NCI-H1417 (cell line): Measurements from ENCODE around the gene COL23A1.
"Not testable (repeated sequence)": the region's sequence is repeated elsewhere in the genome, so short reads cannot be mapped to it uniquely, and the experiment has no call there.

Experiments used
- DNase-seq, 3 experiments: peaks; one replicate each; lab custom pipeline; 2025; lab: John Stamatoyannopoulos, UW

COL23A1 gene

GRCh38 chr5:178259623-178260536, 330.3 kb downstream of the COL23A1 start:
- DNase-seq = no peak

- DNase-seq = no peak
Measured at GRCh38 chr5:178257650-178258049, 332.5 kb downstream of the COL23A1 start.

GRCh38 chr5:178256746-178257145, 333.4 kb downstream of the COL23A1 start:
- no peak for DNase-seq

- not testable (repeated sequence) for DNase-seq
Measured at GRCh38 chr5:178253632-178254031, 336.6 kb downstream of the COL23A1 start.

- DNase-seq = no peak
Measured at GRCh38 chr5:178252258-178252657, 337.9 kb downstream of the COL23A1 start.

- no peak for DNase-seq
Measured at GRCh38 chr5:178250263-178250662, 339.9 kb downstream of the COL23A1 start.

GRCh38 chr5:178249191-178249989, 340.8 kb downstream of the COL23A1 start:
- DNase-seq = no peak

- no peak for DNase-seq
Measured at GRCh38 chr5:178248750-178249149, 341.4 kb downstream of the COL23A1 start.

- DNase-seq = no peak
Measured at GRCh38 chr5:178247481-178248456, 342.4 kb downstream of the COL23A1 start.

GRCh38 chr5:178246624-178247279, 343.4 kb downstream of the COL23A1 start:
- DNase-seq = no peak

GRCh38 chr5:178245389-178245788, 344.8 kb downstream of the COL23A1 start:
- no peak for DNase-seq

- DNase-seq = no peak
Measured at GRCh38 chr5:178244576-178244975, 345.6 kb downstream of the COL23A1 start.

GRCh38 chr5:178242416-178242815, 347.8 kb downstream of the COL23A1 start:
- no peak for DNase-seq

GRCh38 chr5:178241688-178242231, 348.4 kb downstream of the COL23A1 start:
- DNase-seq = no peak

GRCh38 chr5:178241231-178241663, 348.9 kb downstream of the COL23A1 start:
- DNase-seq = no peak

- no peak for DNase-seq
Measured at GRCh38 chr5:178240766-178241165, 349.4 kb downstream of the COL23A1 start.

- DNase-seq = no peak
Measured at GRCh38 chr5:178240341-178240741, 349.9 kb downstream of the COL23A1 start.

GRCh38 chr5:178239626-178240301, 350.4 kb downstream of the COL23A1 start:
- not testable (repeated sequence) for DNase-seq

- DNase-seq = no peak
Measured at GRCh38 chr5:178238711-178239592, 351.2 kb downstream of the COL23A1 start.
